ENCODE data around the gene CDKL1. TPM values are rescaled to one million over a fixed set of nuclear protein-coding genes. Genes with fewer than 3 reads are reported as not detected.

Gene CDKL1
- total and polyA plus RNA-seq, 7 donors: 0.46 to 4.5 (median 2.0) TPM

DNA sequence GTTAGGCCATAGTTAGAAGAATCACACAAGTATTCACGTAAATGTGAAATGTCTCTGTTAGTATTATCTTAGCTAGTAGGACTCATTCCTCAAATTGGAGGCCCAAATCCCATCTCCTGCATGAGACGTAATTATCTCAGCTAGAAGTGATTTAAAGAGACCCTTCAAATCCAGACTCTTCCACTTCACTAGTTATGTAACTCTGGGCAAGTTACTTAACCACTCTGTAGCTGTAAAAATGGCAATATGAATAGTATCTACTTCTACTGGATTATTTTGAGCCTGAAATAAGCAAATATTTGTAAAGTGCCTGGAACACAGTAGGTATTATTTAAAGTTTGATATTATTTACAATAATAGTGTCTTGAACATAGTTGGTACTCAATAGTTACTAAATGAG, 28.4 kb upstream of the CDKL1 start:
- H3K4me3 ChIP-seq: no peak overlapping the region
- H3K36me3 ChIP-seq (ENCODE audit: insufficient read depth in 1 of 2, low read depth in 1 of 2): peaks cover 0 to 67% of the 10 kb centered on the region in 2 donors
- 94 to 97% (median 95%) methylated on average over 2 of the region's 2 CpGs for WGBS, 3 donors
- DNase-seq (no peak), ATAC-seq (no peak)
- no peaks in the 10 kb centered on the region for H3K9me3 ChIP-seq
- H3K27me3 ChIP-seq (ENCODE audit: insufficient read depth in 3 of 3, low read length in 2 of 3): no peaks in the 10 kb centered on the region
- intact Hi-C loops (cut with DNase I): no loop called here
- no peaks in the 10 kb centered on the region for H3K4me1 ChIP-seq
- TF ChIP-seq, protein P1, sequence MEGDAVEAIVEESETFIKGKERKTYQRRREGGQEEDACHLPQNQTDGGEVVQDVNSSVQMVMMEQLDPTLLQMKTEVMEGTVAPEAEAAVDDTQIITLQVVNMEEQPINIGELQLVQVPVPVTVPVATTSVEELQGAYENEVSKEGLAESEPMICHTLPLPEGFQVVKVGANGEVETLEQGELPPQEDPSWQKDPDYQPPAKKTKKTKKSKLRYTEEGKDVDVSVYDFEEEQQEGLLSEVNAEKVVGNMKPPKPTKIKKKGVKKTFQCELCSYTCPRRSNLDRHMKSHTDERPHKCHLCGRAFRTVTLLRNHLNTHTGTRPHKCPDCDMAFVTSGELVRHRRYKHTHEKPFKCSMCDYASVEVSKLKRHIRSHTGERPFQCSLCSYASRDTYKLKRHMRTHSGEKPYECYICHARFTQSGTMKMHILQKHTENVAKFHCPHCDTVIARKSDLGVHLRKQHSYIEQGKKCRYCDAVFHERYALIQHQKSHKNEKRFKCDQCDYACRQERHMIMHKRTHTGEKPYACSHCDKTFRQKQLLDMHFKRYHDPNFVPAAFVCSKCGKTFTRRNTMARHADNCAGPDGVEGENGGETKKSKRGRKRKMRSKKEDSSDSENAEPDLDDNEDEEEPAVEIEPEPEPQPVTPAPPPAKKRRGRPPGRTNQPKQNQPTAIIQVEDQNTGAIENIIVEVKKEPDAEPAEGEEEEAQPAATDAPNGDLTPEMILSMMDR (IDR thresholded peaks at IDR 0.05): no peak
- no peak overlapping the region for H3K27ac ChIP-seq

DNA sequence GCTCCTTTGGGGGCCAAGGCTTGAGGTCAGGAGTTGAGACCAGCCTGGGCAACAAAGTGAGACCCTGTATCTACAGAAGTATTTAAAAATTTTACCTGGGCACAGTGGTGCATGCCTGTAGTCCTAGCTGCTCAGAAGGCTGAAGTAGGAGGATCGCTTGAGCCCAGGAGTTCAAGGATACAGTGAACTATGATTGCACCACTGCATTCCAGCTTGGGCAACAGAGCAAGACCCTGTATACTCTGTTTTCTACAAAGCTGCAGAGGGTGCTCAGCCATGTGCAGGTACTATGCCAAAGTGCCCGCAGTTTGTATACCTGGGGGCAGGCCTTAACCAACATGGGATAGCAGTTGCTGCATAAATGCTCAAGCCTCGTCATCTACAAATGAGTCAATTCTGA, 26.8 kb upstream of the CDKL1 start:
- no peak for DNase-seq
- TF ChIP-seq, protein P1 (IDR thresholded peaks at IDR 0.05): no peak
- Histone ChIP-seq H3K9me3 (no peaks in the 10 kb centered on the region), H3K27me3 (ENCODE audit: insufficient read depth in 3 of 3, low read length in 2 of 3) (no peaks in the 10 kb centered on the region), H3K4me1 (no peaks in the 10 kb centered on the region), H3K27ac (no peak overlapping the region), H3K4me3 (no peak overlapping the region), H3K36me3 (ENCODE audit: insufficient read depth in 1 of 2, low read depth in 1 of 2) (peaks cover 0 to 83% of the 10 kb centered on the region in 2 donors)
- no peak for ATAC-seq
- intact Hi-C loops (cut with DNase I): no loop called here
- 96 to 99% (median 97%) methylated on average over 3 of the region's 3 CpGs for WGBS, 3 donors

DNA sequence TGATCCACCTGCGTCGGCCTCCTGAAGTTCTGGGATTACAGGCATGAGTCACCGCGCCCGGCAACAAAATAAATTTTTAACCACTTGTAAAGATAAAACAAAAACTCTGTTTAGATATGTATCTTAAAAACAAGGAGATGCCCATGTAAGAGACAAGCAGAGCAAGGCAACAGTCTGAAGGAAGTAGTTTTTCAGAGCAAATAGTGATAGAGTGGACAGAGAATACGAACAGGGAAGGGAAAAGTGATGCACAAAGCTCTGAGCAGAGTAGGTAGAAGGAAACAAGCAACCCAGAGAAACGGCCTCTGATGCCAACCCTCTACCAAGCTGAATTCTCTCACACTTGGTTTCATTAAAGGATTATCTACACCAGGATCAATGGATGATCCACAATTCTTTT, 24.8 kb upstream of the CDKL1 start:
- no peak overlapping the region for H3K4me3 ChIP-seq
- no peak for ATAC-seq
- peaks cover 4 to 90% of the 10 kb centered on the region in 2 donors for H3K36me3 ChIP-seq (ENCODE audit: insufficient read depth in 1 of 2, low read depth in 1 of 2)
- no peaks in the 10 kb centered on the region for H3K9me3 ChIP-seq
- no peaks in the 10 kb centered on the region for H3K27me3 ChIP-seq (ENCODE audit: insufficient read depth in 3 of 3, low read length in 2 of 3)
- intact Hi-C loops (cut with DNase I): no loop called here
- H3K27ac ChIP-seq: no peak overlapping the region
- WGBS, 3 donors: 93 to 95% (median 95%) methylated on average over 7 of the region's 7 CpGs
- H3K4me1 ChIP-seq: no peaks in the 10 kb centered on the region
- DNase-seq: no peak
- TF ChIP-seq, protein P1 (IDR thresholded peaks at IDR 0.05): no peak

DNA sequence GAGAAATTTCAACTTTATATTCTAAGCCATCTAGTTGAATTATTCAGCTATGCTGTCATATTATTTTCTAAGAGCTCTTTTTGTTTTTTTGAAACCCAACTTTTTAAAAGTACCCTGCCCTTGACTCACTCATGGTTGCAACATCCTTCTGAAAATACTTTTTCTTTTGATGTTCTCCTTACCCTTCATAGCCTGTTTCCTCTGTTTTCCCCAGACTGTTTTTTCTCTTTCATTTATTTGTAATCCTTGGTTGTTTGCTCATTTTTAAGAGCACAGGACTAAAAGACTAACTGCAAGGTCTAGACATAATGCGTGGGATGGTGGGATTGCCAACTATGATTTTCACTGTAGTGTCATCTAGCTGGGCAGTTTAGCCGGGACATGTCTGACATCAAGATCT, 21.2 kb upstream of the CDKL1 start:
- intact Hi-C loops (cut with DNase I): no loop called here
- Histone ChIP-seq H3K9me3 (no peaks in the 10 kb centered on the region), H3K27ac (no peak overlapping the region), H3K27me3 (ENCODE audit: insufficient read depth in 3 of 3, low read length in 2 of 3) (no peaks in the 10 kb centered on the region), H3K4me1 (no peaks in the 10 kb centered on the region), H3K36me3 (ENCODE audit: insufficient read depth in 1 of 2, low read depth in 1 of 2) (peaks cover 5 to 63% of the 10 kb centered on the region in 2 donors), H3K4me3 (no peak overlapping the region)
- TF ChIP-seq, protein P1 (IDR thresholded peaks at IDR 0.05): no peak
- DNase-seq (no peak), ATAC-seq (no peak)
- 97 to 99% (median 97%) methylated on average over 2 of the region's 2 CpGs for WGBS, 3 donors

DNA sequence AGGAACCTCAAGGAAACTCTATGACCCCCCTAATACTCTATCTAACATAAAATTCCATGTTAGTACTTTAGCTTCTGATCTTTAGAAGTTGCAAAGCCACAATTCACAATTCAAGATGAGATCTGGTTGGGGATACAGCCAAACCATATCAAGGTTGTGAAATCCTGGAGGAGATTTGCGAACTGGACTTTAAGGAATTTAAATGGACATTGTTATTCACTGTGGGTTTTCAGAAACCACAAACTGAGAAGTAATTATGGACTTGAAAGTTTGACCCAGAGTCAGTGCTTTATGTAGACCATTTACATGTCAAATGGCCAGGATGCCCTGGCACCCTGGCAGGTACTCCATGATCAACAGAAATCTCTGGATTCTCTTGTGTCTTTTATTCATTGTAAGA, 14.2 kb upstream of the CDKL1 start:
- DNase-seq (no peak), ATAC-seq (no peak)
- Histone ChIP-seq H3K36me3 (ENCODE audit: insufficient read depth in 1 of 2, low read depth in 1 of 2) (peaks cover 0 to under 1% of the 10 kb centered on the region in 2 donors), H3K4me3 (no peak overlapping the region), H3K4me1 (no peaks in the 10 kb centered on the region), H3K27me3 (ENCODE audit: insufficient read depth in 3 of 3, low read length in 2 of 3) (no peaks in the 10 kb centered on the region), H3K27ac (no peak overlapping the region), H3K9me3 (no peaks in the 10 kb centered on the region)
- TF ChIP-seq, protein P1 (IDR thresholded peaks at IDR 0.05): no peak
- 88 to 98% (median 90%) methylated on average over 1 of the region's 1 CpG for WGBS, 3 donors
- intact Hi-C loops (cut with DNase I): no loop called here

Data from psoas muscle (tissue), 8 donors.